Stimulated activated CD4-positive, alpha-beta T cell treated with anti-CD3 and anti-CD28 coated beads, Interleukin-4, amount 100 ng/mL, for 4 hours (primary cell): ENCODE data around the gene AJAP1.
"Not testable (repeated sequence)": the region's sequence is repeated elsewhere in the genome, so short reads cannot be mapped to it uniquely, and the experiment has no call there.

Experiments used
- DNase-seq, 2 experiments: peaks; one replicate each; pipeline ENCODE4 v3.0.0-alpha.2; 2020

AJAP1 gene

GRCh38 chr1:4658643-4659628 is 4.5 kb downstream of the AJAP1 start:
- DNase-seq, result no peak

- no peak for DNase-seq
Observed at GRCh38 chr1:4660917-4661594, 6.6 kb downstream of the AJAP1 start.

GRCh38 chr1:4661595-4661917 is 7.1 kb downstream of the AJAP1 start:
- DNase-seq, result no peak

GRCh38 chr1:4662168-4662567 is 7.8 kb downstream of the AJAP1 start:
- no peak for DNase-seq

- no peak for DNase-seq
Observed at GRCh38 chr1:4662723-4663122, 8.3 kb downstream of the AJAP1 start.

- DNase-seq, result no peak
Observed at GRCh38 chr1:4664095-4664494, 9.7 kb downstream of the AJAP1 start.

- no peak for DNase-seq
Observed at GRCh38 chr1:4664606-4665005, 10.2 kb downstream of the AJAP1 start.

- no peak for DNase-seq
Observed at GRCh38 chr1:4665456-4665855, 11.0 kb downstream of the AJAP1 start.

GRCh38 chr1:4666683-4667082 is 12.3 kb downstream of the AJAP1 start:
- not testable (repeated sequence) for DNase-seq

- no peak for DNase-seq
Observed at GRCh38 chr1:4668743-4669700, 14.6 kb downstream of the AJAP1 start.

- DNase-seq, result no peak
Observed at GRCh38 chr1:4670265-4670664, 15.9 kb downstream of the AJAP1 start.

GRCh38 chr1:4671828-4672227 is 17.4 kb downstream of the AJAP1 start:
- no peak for DNase-seq

- no peak for DNase-seq
Observed at GRCh38 chr1:4673494-4673893, 19.1 kb downstream of the AJAP1 start.

GRCh38 chr1:4674117-4674516 is 19.7 kb downstream of the AJAP1 start:
- DNase-seq, result no peak

- no peak for DNase-seq
Observed at GRCh38 chr1:4674676-4675075, 20.3 kb downstream of the AJAP1 start.

- no peak for DNase-seq
Observed at GRCh38 chr1:4675454-4676186, 21.2 kb downstream of the AJAP1 start.

- DNase-seq, result no peak
Observed at GRCh38 chr1:4676253-4676652, 21.8 kb downstream of the AJAP1 start.

GRCh38 chr1:4677608-4678007 is 23.2 kb downstream of the AJAP1 start:
- no peak for DNase-seq

GRCh38 chr1:4678066-4678717 is 23.8 kb downstream of the AJAP1 start:
- no peak for DNase-seq

- DNase-seq, result no peak
Observed at GRCh38 chr1:4681026-4681425, 26.6 kb downstream of the AJAP1 start.

- DNase-seq, result no peak
Observed at GRCh38 chr1:4682607-4683220, 28.3 kb downstream of the AJAP1 start.
